ENCODE data around the gene RIN3.

RIN3 gene

DNA sequence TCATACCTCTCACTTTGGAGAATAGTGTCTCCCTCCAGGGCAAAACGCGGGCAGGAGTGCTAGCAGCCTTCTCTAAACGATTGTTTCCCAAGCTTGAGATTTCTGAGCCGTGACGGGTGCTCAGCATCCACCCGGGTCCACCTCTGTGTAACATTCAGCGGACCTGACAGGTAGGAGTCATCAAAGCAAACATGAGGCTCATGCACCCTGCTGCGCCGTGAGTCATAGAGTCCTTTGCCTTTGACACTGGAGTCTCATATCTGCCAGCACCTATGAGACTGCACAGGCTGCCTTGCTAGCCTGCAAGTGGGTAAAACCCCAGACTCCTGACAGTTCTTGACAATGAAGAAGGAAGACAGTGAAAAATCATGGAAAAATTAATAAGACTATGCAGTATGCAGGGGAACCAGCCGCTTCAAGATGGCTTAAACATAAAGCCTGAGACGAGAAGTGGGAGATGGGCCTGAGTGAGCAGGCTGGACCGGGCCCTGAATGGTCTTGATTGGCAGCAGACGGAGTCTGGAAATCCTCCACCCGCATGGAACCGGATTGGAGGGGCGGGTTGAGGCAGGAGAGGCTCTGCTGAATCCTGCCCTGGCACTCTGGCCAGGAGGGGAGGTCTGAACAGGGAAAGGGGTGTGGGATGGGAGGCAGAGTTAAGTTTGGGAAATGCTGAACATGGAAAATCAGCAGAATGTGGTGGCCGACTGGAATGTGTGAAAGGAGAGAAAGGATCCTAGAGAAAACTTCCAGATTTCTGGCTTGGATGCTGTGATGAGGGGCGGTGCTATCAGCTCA lies 180.6 kb downstream of the RIN3 start:
- DNase-seq, result peak; percentile 40

DNA sequence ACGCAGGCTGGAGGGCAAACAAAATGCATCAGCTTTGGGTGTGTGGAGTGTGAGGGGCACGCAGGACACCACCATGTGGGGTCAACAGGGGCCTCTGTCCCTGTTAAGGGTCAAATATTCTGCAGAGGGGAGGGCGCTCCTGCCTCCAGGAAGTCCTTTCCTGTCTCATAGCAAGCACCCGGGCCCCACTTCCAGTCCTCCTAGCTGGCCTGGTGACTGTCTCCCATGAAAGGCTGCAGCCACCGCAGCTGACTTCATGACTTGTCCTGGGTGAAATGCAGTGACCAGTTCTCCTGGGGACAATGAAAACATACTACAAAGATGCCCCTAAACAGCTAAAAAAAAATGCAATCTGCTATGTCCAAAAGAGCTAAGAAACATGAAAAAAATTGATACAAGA lies 181.2 kb downstream of the RIN3 start:
- no peak for DNase-seq

DNA sequence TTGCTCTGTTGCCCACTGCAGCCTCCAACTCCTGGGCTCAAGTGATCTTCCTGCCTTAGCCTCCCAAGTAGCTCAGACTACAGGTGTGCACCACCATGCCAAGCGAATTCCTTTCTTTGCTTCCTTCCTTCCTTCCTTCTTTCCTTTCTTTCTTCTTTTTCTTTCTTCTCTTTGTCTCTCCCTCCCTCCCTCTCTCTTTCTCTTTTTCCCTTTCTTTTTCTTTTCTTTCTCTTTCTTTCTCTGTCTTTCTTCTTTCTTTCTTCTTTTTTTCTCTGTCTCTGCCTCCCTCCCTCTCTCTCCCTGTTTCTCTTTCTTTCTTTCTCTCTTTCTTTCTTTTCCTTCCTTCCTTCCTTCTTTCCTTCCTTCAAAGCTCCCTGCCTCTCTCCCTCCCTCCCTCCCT lies 182.0 kb downstream of the RIN3 start:
- DNase-seq, result no peak

DNA sequence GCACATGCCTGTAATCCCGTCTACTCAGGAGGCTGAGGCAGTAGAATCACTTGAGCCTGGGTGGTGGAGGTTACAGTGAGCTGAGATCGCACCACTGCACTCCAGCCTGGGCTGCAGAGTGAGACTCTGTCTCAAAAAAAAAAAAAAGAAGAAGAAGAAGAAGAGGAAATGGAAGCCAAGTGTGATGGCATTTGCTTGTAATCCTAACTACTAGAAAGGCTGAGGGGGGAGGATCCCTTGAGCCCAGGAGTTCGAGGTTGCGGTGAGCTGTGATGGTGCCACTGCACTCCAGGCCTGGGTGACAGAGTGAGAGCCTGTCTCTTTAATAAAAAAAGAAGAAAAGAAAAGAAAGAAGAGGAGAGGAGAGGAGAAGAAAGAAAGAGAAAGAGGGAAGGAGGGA lies 182.8 kb downstream of the RIN3 start:
- DNase-seq, result no peak

DNA sequence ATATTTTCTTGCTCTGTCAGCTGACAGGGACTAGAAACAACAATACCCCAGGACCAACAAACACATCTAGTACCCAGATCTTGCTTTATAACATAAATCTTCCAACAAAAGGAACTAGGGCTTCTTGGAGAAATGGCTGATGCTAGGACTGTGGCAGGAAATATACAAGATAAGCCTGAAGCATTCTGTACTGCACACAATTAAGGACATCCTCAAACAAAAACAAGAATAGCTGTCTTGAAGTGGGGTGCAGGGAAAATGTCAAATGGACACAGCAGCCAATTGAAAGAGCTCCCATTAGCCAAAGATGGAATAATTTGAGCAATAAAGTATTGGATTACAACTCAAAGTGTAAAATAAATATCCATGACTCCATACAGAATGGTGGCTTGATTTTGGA lies 184.8 kb downstream of the RIN3 start:
- DNase-seq, result no peak

DNA sequence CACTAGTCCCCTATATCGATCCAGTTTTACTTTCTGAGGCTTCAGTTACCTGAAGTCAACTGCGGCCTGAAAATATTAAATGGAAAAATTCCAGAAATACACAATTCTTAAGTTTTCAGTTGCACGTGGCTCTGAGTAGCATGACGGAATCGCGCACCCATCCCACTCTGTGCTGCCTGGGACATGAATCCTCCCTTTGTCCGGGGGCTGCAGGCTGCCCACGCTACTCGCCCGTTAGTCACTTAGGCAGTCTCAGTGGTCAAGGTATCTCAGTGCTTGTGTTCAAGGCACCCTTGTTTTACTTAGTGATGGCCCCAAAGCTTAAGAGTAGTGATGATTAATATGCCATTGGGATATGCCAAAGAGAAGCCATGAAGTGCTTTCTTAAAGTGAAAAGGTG lies 188.2 kb downstream of the RIN3 start:
- DNase-seq, result no peak

DNA sequence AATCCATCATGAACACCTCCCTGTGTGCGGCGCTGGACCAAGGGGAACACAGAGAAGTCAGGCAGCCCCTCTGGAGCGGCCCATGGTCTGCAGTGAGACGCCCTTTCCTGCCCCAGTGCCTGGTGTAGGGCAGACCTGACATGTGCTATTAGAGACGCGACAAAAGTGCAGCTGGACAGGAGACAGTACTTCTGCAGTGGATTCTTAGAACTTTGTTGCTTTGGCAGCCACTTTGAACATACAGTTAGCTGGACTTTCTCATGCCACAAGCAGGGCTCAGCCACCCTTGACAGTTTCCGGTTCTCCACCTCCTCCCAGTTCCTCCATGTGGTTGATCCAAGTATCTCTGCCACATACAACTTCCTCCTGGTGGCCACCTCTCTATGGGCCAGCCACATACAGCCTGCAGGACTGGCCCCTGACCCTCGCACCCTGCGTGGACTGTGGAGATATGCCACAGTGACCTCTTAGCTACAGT lies 188.9 kb downstream of the RIN3 start:
- DNase-seq, result no peak

DNA sequence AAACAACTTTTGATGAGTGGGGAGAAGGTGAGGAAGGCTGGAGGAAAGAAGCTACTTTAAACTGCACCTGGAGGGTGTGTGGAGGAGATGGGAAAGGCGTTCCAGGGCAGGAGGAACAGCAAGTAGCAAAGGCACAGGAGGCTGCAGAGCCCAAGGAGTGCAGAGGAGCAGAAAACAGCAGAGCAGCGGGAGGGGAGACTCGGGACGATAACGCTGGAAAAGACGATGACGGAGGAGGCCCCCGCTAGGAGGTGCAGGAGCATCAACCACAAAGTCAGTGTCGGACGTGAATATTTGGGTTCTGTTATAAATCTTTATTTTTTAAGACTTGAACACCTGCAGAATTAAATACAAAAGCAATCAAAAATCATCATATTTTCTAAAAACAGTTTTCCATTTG lies 189.9 kb downstream of the RIN3 start:
- DNase-seq, result no peak

DNA sequence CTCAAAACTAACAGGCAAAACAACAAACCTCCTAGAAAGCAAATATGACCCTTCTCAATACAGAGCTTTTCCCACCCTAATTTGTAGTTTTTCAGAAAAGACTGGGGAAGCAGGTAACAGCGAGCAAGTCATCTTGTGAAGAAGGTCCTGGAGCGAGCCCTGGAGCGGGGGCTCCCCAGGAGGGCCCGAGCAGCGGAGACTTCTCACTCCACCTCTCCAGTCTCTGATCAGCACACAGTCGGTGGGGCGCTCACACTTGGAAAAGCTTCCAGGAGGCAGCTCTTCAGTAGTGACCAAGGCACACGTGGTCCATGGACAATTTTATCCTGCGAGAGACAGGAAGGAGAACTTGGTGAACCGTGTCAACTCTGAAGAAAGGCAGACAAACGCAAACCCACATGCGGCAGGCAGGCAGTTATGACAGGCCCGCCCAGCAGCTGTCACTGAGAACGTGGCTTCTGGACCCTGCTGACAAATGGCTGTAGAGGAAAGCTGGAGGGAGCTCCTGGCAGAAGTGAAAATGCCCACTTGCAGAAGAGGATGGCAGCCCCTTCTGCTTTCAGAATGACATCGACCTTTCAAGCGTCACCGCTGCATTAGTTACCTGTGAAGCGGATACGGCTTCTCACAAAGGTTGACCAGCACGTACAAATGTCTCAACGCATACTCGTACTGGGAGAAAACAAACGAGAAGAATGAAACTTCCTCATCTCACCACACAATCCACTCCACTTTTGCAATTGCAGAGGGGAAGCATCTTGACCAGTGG lies 190.6 kb downstream of the RIN3 start:
- no peak for DNase-seq

DNA sequence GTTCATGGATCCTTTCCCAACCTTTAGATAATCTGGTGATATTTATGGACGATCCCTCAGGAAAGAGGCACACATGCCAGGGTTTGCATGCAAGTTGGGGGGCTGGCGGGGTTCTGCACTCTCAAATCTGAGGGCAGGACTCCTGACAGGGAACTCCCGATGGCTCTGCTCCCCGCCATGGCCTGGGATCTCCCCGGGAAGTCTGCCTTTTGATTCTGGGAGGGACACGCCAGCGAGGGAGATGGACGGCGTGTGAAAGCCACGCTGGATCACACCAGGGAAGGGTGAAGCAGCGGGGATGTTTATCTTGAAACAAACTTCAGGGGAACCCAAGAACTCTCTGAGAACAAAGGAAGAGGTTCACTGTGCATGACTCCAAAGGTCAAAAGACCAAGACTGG lies 191.2 kb downstream of the RIN3 start:
- DNase-seq, result no peak

DNA sequence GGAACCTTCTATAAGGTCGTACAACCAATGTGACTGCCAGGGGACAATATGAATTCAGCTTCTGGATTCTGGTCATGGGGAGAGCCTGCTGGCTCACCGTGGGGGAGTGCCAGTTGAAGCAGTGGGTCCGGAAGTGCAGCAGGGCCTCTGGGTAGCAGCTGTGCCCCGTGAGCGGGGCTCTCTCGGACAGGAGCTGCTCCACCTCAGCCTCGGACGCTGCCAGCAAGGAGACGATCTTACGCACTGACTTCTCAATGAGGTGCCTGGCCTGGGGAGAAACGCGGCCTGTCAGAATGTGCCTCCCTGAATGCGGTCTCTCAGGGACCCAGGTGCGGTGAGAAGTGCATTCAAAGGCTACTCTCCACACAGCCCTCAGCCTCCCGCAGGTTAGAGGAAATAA lies 192.8 kb downstream of the RIN3 start:
- no peak for DNase-seq

DNA sequence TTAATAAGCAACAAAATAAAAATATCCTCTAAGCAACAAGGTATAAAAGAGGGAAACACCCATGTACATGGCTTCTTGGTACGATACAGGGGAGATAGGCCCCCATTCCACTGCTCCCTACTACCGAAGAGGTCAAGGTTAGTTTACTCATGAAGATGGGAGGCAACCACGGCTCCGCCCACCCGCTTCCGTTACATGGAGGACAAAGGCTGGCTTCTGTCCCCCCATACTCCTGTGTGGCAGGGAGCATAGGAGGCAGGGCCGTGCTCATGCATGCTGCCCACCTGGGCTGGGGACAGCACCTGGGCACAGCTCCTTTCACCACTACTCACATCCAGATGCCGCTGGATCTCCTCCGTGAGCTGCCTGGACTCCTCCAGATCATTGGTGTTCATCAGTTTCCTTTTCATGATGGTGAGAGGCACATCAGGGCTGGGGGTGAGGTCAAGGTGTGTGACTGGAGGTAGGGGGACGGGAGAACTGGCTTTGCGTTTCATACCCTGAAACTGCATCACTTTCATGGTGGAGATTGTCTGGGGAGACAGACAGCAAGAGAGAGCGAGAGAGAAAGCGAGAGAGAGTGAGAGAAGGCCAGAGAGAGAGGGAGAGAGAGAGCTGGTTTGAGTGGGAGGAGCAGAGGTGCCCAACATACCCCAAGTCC lies 195.9 kb downstream of the RIN3 start:
- DNase-seq, result no peak

DNA sequence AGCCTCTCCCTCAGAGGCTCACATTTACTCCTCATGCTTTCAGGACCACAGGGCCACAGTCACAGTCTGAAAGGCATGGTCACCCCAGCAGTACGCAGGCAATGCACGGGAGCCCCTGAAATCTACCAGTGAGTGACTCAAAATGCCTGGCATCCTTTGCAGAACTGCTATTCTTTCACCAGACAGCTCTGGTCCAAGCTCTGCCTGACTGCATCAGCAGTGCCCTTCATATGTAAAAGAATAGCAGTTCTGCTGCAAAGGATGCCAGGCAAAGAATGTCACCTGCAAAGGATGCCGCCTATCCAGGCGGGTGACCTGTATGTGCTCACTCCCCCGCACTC lies 196.4 kb downstream of the RIN3 start:
- no peak for DNase-seq

DNA sequence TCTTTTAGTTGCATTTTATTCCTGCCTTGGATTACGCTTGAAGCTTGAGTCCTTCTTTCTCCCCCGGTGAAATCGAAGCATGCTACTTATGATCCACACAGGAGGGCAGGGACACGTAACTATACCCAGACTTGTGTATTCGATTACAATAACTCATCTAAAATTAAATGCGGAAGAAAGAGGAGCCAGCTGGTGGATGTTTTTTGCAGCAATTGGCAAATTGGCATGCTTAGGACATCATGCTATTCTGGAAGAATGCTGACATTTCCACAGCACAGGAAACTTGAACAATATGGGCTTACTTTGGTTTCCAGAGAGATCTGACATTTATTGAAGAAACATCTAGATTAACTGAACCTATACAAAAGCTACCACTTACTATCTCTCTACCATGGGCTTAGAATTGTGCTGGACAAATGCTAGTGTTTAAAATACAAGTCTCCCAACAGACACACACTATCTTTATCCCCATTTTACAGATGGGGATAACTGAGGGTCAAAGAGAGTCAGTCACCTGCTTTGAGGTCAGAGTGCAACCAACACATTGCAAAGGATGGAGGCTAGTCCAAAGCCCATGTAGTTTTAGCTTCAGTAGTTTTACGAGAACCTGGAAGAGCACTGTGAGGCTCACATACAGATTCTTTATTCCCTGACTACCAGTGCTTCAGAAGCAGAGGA lies 198.5 kb downstream of the RIN3 start:
- no peak for DNase-seq

DNA sequence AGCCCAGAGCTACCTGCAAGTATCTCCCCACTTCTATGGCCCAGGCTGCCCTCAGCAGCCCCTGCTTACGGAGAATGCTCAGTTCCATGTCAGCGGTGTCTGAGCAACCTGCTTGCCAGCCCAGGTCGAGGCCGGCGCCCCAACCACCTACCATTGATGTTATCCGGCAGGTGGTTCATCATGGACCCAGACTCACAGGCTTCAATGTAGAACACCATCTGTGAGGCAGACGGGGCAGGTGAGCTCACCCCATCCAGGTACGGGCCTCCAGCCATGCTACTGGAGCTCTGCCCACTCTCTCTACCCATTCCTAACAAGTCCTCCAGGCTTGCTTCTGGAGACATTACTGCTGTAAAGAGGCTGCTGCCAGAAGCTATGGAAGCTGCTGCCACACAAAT lies 199.1 kb downstream of the RIN3 start:
- DNase-seq, result no peak

DNA sequence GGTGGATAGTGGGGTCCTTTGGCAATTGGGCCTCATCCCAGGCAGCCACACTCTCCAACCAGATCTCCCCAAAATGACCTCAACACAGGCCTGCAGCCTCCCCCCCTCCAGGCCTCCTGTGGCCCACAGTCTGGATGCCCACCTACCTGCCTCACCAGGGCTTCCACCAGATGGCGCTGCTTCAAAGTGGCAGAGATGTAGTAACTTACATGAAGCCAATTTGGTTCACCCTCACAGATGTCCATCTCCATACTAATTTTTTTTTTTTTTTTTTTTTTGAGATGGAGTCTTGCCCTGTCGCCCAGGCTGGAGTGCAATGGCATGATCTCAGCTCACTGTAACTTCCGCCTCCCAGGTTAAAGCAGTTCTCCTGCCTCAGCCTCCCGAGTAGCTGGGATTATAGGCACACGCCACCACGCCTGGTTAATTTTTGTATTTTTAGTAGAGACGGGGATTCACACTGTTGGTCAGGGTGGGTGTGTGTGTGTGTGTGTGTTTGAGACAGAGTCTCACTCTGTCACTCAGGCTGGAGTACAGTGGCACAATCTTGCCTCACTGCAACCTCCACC lies 201.2 kb downstream of the RIN3 start:
- peak; percentile 84 for DNase-seq

DNA sequence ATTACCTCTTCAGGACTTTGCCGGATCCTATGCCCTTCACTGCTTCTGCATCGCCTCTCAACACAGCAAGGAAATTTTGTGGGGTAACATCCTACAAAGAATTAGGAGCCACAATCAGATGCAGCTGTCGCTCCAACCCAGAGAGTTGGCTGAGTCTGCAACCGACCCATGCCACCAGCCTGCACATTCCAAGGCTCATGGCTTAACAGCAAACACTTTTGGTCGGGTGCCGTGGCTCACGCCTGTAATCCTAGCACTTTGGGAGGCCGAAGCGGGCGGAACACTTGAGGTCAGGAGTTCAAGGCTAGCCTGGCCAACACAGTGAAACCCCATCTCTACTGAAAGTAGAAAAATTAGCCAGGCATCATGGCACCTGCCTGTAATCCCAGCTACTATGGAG lies 202.6 kb downstream of the RIN3 start:
- DNase-seq, result no peak

DNA sequence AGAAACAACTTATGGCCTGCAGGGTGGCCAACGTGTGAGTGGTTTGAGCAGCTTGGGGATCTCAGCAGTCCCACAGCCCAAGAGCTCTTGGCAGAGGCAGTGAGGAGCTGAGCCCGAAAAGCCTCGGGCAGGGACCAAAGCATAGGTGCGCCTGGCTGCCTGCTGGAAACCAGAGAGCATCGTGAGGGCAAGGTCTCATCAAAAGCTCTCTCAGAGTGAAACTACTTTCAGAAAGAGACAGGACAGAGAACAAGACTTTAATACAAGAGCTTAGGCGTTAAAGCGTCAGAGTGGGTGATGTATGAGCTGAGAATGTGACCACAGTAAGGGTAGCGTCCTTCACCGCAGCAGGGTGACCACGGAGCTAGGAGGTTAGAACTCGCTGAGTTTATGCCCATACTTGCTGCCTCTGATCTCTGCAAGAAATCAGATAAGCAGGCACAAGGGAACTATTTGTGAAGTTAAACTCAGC lies 204.0 kb downstream of the RIN3 start:
- DNase-seq, result no peak

DNA sequence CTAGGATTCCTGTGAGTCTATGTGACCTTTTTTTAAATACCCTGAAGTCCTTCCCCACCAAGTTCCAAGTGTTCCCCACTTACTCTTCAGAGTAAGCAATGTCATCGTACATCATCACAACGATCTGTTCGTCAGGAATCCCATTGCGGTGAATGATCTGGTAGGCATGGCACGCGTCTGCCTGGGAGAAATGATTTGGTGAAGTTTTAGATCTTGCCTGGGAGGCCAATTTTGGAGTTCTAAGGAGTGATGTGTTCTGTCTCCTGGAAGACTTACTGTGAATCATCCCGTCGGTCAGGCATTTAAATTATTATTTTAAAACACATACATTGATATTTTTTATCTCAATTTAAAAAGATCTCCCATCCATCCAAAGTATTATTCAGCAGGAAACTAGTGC lies 205.1 kb downstream of the RIN3 start:
- DNase-seq, result no peak

DNA sequence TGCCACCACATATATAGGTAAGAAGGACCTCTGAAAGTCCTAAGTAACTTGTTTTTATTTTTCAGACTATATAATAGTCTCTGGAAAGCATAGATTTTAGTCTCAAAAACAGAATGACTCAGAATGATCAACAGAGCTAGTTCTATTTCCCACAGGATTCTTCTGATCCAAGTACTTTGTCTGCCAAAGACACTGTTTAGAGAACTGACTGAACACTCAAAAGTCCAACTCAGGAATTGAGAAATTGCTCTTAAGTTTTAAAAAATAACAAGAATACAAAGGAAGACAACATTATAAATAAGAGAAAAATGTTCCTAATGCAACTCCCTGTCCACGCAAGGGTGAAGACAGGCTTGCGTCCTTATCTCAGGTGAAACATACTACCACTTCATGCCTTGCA lies 205.8 kb downstream of the RIN3 start:
- DNase-seq, result no peak

DNA sequence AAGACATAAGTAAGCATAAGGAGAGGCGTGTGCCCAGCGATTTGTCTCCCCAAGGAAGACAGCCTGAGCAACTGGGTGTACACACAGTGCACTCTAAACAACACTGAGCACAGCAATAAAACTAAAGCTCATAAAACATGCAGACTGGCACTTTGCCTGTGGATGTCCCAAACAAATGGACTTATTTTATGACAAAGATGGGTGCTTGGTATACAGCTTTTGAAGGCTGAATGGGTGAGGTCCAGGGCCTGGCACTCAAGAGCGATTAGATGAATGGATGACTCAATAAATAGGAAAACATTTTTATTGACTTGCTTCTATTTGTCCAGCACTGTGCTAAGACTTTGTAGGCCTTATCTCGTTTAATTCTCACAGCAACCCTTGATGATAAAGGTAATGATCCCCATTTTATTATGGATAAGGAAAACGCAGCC lies 206.3 kb downstream of the RIN3 start:
- DNase-seq, result no peak

DNA sequence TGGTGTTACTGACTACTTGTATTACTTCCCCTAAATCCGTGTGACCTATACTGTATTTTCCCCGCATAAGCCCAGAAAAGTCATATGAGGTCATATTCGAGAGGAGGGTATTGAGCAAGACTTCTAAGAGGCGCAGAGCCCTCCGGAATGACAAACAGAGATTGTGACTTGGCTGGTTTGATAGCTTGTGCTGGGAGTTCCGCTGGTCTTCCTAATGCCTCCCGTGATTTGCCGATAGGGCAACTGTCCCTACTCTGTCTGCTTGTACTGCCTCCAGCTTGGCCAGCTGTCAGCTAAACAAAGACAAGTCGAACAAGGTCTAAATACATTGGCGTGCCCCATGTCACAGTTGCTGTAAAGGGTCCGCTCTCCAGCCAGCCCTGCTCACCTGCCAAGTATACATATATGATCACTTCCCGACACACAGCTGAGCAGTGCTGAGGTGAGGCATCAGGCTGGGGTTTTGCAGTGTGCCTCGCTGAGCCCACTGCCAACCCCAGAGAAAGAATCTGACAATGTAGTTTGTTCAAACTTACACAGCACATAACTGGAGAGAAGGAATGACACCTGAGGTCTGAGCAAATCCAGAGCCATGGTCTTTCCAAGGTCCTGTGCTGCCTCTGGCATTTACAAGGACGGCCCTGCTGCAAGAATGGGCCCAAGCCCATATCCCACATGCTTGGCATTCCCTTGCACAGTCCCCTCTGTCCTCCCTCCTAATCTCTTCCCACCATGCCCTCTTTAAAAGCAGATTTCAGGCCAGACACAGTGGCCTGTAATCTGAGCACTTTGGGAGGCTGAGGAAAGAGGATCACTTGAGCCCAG lies 211.1 kb downstream of the RIN3 start:
- DNase-seq, result no peak

All from activated CD8-positive, alpha-beta memory T cell treated with anti-CD3 and anti-CD28 coated beads, Interleukin-2, amount 50 U/mL, for 4 hours (primary cell).